GM10266 (cell line): ENCODE data around the gene IL11.

Source experiments
- DNase-seq: peaks from one replicate; pipeline ENCODE4 v3.0.0; 2012; ENCODE audit errors: extremely low spot score
- CTCF ChIP-seq: IDR thresholded peaks from 2 replicates; pipeline ENCODE4 v1.5.1; 2012; ENCODE audit warnings: mild to moderate bottlenecking, low read depth; ENCODE audit not compliant: control insufficient read depth, insufficient read depth; ENCODE audit errors: missing control alignments

The IL11 gene

GRCh38 chr19:55382013-55382412 is 11.8 kb upstream of the IL11 start:
- no peak for DNase-seq
- no peak for TF ChIP-seq CTCF

- TF ChIP-seq CTCF, result no peak
- DNase-seq, result no peak
Observed at GRCh38 chr19:55379174-55379573, 8.9 kb upstream of the IL11 start.

DNA sequence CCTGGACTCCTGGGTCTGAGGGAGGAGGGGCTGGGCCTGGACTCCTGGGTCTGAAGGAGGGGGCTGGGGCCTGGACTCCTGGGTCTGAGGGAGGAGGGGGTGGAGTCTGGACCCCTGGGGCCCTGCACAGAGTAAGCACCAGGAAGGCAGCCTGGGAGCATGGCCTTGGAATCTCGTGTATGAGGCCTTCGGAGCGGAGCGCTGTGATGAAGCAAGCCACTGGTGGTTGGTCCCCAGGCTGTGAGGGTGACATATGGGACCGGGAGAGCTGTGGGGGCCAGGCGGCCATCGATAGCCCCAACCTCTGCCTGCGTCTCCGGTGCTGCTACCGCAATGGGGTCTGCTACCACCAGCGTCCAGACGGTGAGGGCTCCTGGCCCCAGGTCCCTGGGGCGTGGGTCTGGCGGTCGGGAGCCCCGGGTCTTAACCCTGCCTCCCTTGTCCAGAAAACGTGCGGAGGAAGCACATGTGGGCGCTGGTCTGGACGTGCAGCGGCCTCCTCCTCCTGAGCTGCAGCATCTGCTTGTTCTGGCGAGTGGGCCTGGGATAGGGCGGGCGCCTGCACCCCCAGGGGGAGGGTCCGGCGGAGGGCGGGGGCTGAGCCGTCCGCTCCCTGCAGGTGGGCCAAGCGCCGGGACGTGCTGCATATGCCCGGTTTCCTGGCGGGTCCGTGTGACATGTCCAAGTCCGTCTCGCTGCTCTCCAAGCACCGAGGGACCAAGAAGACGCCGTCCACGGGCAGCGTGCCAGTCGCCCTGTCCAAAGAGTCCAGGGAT is 7.3 kb upstream of the IL11 start:
- no peak for DNase-seq

GRCh38 chr19:55376241-55376933 is 6.1 kb upstream of the IL11 start, which contains the start of gene TMEM190:
Gene TMEM190, plus strand, starts transcription at chr19:55376826. Its CDS starts 28 bp downstream, at chr19:55376854.
- no peak for TF ChIP-seq CTCF
- no peak for DNase-seq

More for the DNA sequence above, 7.3 kb upstream of the IL11 start:
- TF ChIP-seq CTCF, result no peak

GRCh38 chr19:55373993-55374757 is 3.9 kb upstream of the IL11 start:
- TF ChIP-seq CTCF, result no peak
- no peak for DNase-seq

DNA sequence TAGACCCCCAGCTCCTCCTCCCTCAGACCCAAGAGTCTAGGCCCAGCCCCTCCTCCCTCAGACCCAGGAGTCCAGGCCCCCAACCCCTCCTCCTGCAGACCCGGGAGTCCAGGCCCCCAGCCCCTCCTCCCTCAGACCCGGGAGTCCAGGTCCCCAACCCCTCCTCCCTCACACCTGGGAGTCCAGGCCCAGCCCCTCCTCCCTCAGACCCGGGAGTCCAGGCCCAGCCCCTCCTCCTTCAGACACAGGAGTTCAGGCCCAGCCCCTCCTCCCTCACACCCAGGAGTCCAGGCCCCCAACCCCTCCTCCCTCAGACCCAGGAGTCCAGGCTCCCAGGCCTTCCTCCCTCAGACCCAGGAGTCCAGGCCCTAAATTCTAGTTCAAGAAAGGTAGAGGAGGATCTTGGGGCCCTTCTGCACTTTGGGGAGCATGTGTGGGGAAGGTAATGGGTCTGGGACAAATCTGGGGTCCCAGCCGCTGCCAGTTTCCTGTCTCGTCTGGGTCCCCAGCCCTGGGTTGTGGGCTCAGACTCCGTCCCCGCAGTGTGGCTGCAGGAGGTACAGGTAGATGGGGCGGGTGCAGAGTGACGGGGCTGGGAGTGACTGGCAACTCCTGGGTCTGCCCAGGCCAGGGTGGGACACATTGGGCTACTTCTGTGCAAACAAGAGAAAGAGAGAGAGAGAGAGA is 3.2 kb upstream of the IL11 start:
- no peak for DNase-seq
- TF ChIP-seq CTCF, result no peak
